ENCODE measurements around the gene AKAP3. TPM values are rescaled to one million over a fixed set of nuclear protein-coding genes. Genes with fewer than 3 reads are reported as not detected.
A peak's percentile ranks its signal among the peaks of the same experiment; 100 is the strongest.

AKAP3 gene
- total RNA-seq, 2 donors from 2014 or later, result 3.4 to 8.2 TPM

DNA sequence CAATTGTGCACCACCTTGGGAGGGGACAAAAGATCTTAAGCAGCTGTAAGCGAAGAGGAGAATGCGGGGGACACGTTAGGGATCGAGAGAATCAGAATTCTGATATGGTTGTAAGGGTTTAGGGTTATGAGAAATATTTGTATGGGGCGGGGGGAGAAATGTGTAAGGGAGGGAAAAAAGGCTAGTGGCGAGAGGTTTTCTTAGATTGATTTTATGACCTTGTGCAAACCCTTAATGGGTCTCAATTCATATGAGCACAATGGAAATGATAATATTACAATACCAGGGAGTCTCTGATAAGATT is 459 bp upstream of the AKAP3 start:
- Histone ChIP-seq H3K27me3 (no peaks in the 10 kb centered on the region), H3K27ac (peak overlapping the region; percentile 76 to 90 (median 88)), H3K4me3 (peak overlapping the region; percentile 29 to 61), H3K4me1 (peaks cover 25% of the 10 kb centered on the region), H3K9me3 (no peaks in the 10 kb centered on the region), H3K36me3 (replicated peaks in 1 of 2; ENCODE audit: insufficient read depth in 1 of 2, low read depth in 2 of 2) (peaks cover 0 to 2% of the 10 kb centered on the region in 2 donors)
- no peak for TF ChIP-seq POLR2A (IDR thresholded peaks at IDR 0.05)
- TF ChIP-seq CTCF (IDR thresholded peaks at IDR 0.05), result no peak
- ATAC-seq (no peak), DNase-seq (no peak)
- WGBS, 2 donors, result 0% methylated on average over 6 of the region's 6 CpGs
- intact Hi-C loops (cut with DNase I), result no loop called here

DNA sequence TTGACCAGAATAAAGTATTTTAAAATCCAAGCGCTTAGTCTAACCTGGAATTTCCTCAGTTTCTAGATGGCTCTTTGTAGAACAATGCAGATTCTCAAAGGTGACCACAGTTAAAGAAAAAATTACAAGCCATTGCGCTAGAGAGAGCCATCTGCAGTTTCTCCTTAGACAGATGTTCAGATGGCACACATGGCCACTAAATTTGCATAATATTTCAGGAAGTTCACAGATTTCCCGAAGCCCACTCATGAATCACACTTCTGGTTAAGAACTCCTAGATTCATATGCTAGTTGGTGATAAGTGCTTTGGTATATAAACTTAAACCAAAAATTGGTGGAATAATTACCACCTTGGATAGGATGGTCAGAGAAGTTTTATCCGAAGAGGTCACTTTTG is 749 bp downstream of the AKAP3 start:
- peaks cover 25% of the 10 kb centered on the region for H3K4me1 ChIP-seq
- 18 to 23% methylated on average over 4 of the region's 4 CpGs for WGBS, 2 donors
- intact Hi-C loops (cut with DNase I), result no loop called here

DNA sequence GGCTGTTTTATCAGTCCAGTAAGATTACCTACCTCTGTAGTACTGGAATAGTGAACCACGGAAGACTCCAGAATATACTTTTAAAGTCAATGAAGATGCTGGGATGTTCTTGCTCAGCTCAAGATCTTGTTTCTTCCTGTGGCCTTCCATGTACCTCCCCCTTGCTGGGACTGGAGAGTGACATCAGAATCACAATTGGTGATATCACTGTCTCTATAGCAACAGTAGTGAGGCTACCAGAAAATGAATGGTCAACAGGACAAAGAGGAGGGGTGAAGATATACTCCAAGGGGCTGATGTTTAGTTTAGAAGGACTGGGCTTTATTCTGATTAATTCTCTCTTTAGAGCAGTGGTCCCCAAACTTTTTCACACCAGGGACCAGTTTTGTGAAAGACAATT is 3.8 kb downstream of the AKAP3 start:
- no peaks in the 10 kb centered on the region for H3K9me3 ChIP-seq
- no peak overlapping the region for H3K27ac ChIP-seq
- intact Hi-C loops (cut with DNase I), result no loop called here
- no peak overlapping the region for H3K4me3 ChIP-seq
- no peaks in the 10 kb centered on the region for H3K27me3 ChIP-seq
- DNase-seq (no peak), ATAC-seq (no peak)
- no peak for TF ChIP-seq POLR2A (IDR thresholded peaks at IDR 0.05)
- no peaks in the 10 kb centered on the region for H3K36me3 ChIP-seq (replicated peaks in 1 of 2; ENCODE audit: insufficient read depth in 1 of 2, low read depth in 2 of 2)
- H3K4me1 ChIP-seq, result peaks cover 17% of the 10 kb centered on the region
- WGBS, 2 donors, result 91 to 93% methylated on average over 1 of the region's 1 CpG

More for the DNA sequence above, 749 bp downstream of the AKAP3 start:
- Histone ChIP-seq H3K27me3 (no peaks in the 10 kb centered on the region), H3K36me3 (replicated peaks in 1 of 2; ENCODE audit: insufficient read depth in 1 of 2, low read depth in 2 of 2) (no peaks in the 10 kb centered on the region), H3K4me3 (peak overlapping the region; percentile 29 to 61), H3K27ac (peak overlapping the region; percentile 76 to 90 (median 88)), H3K9me3 (no peaks in the 10 kb centered on the region)
- TF ChIP-seq CTCF (IDR thresholded peaks at IDR 0.05), result no peak
- no peak for TF ChIP-seq POLR2A (IDR thresholded peaks at IDR 0.05)
- ATAC-seq (peak; percentile 7), DNase-seq (peak in 1 of 4 donors; percentile 10)

- Histone ChIP-seq H3K36me3 (replicated peaks in 1 of 2; ENCODE audit: insufficient read depth in 1 of 2, low read depth in 2 of 2) (no peaks in the 10 kb centered on the region), H3K9me3 (no peaks in the 10 kb centered on the region), H3K27ac (no peak overlapping the region), H3K4me3 (no peak overlapping the region), H3K4me1 (peaks cover 12% of the 10 kb centered on the region), H3K27me3 (no peaks in the 10 kb centered on the region)
- no peak for DNase-seq
- TF ChIP-seq CTCF (IDR thresholded peaks at IDR 0.05) (no peak), POLR2A (IDR thresholded peaks at IDR 0.05) (no peak)
- intact Hi-C loops (cut with DNase I), result no loop called here
- 63 to 64% methylated on average over 6 of the region's 6 CpGs for WGBS, 2 donors
- no peak for ATAC-seq
These were observed 5.1 kb downstream of the AKAP3 start for GRCh38 chr12:4643747-4644146.

DNA sequence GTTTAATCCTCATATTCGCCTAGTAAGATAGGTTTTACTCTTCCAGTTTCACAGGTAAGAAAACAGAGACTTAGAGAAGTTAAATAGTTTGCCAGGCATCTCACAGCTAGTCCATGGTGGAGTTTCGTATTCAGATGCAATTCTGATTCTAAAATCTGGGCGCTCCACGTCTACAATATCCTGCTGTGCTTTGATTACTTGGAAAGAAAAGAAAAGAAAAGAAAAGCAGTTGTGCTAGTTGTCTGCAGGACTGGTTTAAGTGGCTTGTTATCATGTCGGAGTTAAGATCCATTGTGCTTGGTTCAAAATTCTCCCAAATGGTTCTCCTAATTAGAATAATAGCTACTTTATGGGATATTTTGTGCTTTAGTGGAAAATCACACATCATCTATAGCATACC is 18.6 kb downstream of the AKAP3 start:
- Histone ChIP-seq H3K27me3 (no peaks in the 10 kb centered on the region), H3K36me3 (replicated peaks in 1 of 2; ENCODE audit: insufficient read depth in 1 of 2, low read depth in 2 of 2) (no peaks in the 10 kb centered on the region), H3K27ac (no peak overlapping the region), H3K4me1 (no peaks in the 10 kb centered on the region), H3K9me3 (no peaks in the 10 kb centered on the region), H3K4me3 (no peak overlapping the region)
- WGBS, 2 donors, result 48 to 76% methylated on average over 5 of the region's 5 CpGs
- no peak for ATAC-seq
- intact Hi-C loops (cut with DNase I), result no loop called here
- no peak for DNase-seq
- TF ChIP-seq CTCF (IDR thresholded peaks at IDR 0.05), result no peak
- no peak for TF ChIP-seq POLR2A (IDR thresholded peaks at IDR 0.05)
